HepG2 (cell line): ENCODE results near the gene RIPK3. TPM values are rescaled to one million over a fixed set of nuclear protein-coding genes. Genes with fewer than 3 reads are reported as not detected.
A peak's percentile ranks its signal among the peaks of the same experiment; 100 is the strongest.

Source experiments
- ATAC-seq: fragments of 200-7000 bp; cut with Tn5 transposase; 3 replicates; pipeline ENCODE4 v1.9.1; 2020; ENCODE audit warnings: mild to moderate bottlenecking, moderate library complexity
- BruUV-seq: library from RNA; stranded (reverse); fragments of 400-500 nt; replicated peaks from 2 replicates; lab custom pipeline; 2021; lab: Mats Ljungman, UMichigan
- CTCF ChIA-PET: fragments of 300-600 bp; formaldehyde crosslinking; extraction: SDS; loops from one replicate; lab custom pipeline; 2021; ENCODE audit warnings: low total read pairs, inconsistent platforms, low intra/inter-chr PET ratio; lab: Yijun Ruan, JAX
- POLR2A ChIA-PET: fragments of 350-600 bp; sonication (Branson Sonifier 250); formaldehyde crosslinking; loops from one replicate; lab custom pipeline; 2020; ENCODE audit warnings: antibody characterized with exemption, inconsistent platforms; lab: Yijun Ruan, JAX
- DNase-seq: peaks from one replicate; pipeline ENCODE4 v3.0.0-alpha.2; 2015; ENCODE audit warnings: low spot score
- FAIRE-seq: peaks from 3 replicates; lab custom pipeline; 2011; peaks lifted over from hg19 to GRCh38; lab: Jason Lieb, UNC
- H2AFZ ChIP-seq: one replicate; pipeline ENCODE4 v1.6.1; 2011; ENCODE audit warnings: low read length, inconsistent platforms
- H3K27ac ChIP-seq: fragments of 300-600 bp; 3 replicates; pipeline ENCODE4 v1.8.0; 2011; ENCODE audit warnings: mixed run types, mild to moderate bottlenecking, mixed read lengths, low read length, inconsistent platforms; ENCODE audit not compliant: insufficient read depth; ENCODE audit errors: extremely low read length
- H3K27me3 ChIP-seq, 2 experiments: fragments of 200-600 bp in 1 of 2; 2 replicates in 1 of 2; 3 replicates in 1 of 2; pipeline versions ENCODE4 v1.6.0 to v1.8.0; 2011; ENCODE audit warnings: low read length in 2 of 2, mild to moderate bottlenecking in 2 of 2, moderate library complexity in 2 of 2, inconsistent platforms in 1 of 2; ENCODE audit not compliant: insufficient read depth in 2 of 2, control insufficient read depth in 1 of 2
- H3K36me3 ChIP-seq, 2 experiments: fragments of 200-600 bp in 1 of 2; replicated peaks in 1 of 2; 2 replicates in 1 of 2; 3 replicates in 1 of 2; pipeline versions ENCODE4 v1.5.1 to v1.8.0; 2011; ENCODE audit warnings: low read length in 2 of 2, inconsistent platforms in 1 of 2; ENCODE audit not compliant: insufficient read depth in 2 of 2, control insufficient read depth in 1 of 2
- H3K4me1 ChIP-seq: 2 replicates; pipeline ENCODE4 v1.5.1; 2012; ENCODE audit warnings: low read length, inconsistent platforms; ENCODE audit not compliant: insufficient read depth
- H3K4me2 ChIP-seq: 2 replicates; pipeline ENCODE4 v1.6.0; 2011; ENCODE audit warnings: low read depth, low read length, inconsistent platforms
- H3K4me3 ChIP-seq, 3 experiments: fragments of 200-600 bp in 1 of 3; sonication (generic), shearing (Covaris generic) in 1 of 3; replicated peaks in 1 of 3; 2 replicates each; pipeline ENCODE4 v1.5.1; 2011 to 2016; ENCODE audit warnings: low read length in 3 of 3, inconsistent platforms in 2 of 3, low read depth in 2 of 3, mild to moderate bottlenecking in 2 of 3, control low read depth in 1 of 3, mixed read lengths in 1 of 3; ENCODE audit not compliant: insufficient read depth in 1 of 3
- H3K79me2 ChIP-seq: one replicate; pipeline ENCODE4 v1.6.1; 2011; ENCODE audit warnings: low read length, inconsistent platforms; ENCODE audit not compliant: insufficient read depth
- H3K9ac ChIP-seq: 2 replicates; pipeline ENCODE4 v1.6.0; 2011; ENCODE audit warnings: mild to moderate bottlenecking, low read depth, low read length, inconsistent platforms; ENCODE audit not compliant: insufficient read depth
- H3K9me3 ChIP-seq: 2 replicates; pipeline ENCODE4 v1.5.1; 2012; ENCODE audit warnings: mild to moderate bottlenecking, low read length
- H4K20me1 ChIP-seq: 2 replicates; pipeline ENCODE4 v1.6.0; 2011; ENCODE audit warnings: inconsistent platforms, mild to moderate bottlenecking, low read length, moderate library complexity; ENCODE audit not compliant: insufficient read depth
- CHD2 ChIP-seq: IDR thresholded peaks from 2 replicates; pipeline ENCODE4 v1.6.1; 2011; ENCODE audit warnings: low read depth, low read length, improper control_type of control experiment
- DMTF1 ChIP-seq: sonication (generic); formaldehyde crosslinking; IDR thresholded peaks from 2 replicates; pipeline ENCODE4 v1.4.0; 2020; ENCODE audit warnings: mild to moderate bottlenecking, missing genetic modification reagents
- HOXD1 ChIP-seq: sonication (generic); formaldehyde crosslinking; IDR thresholded peaks from 2 replicates; pipeline ENCODE4 v1.5.0; 2020; ENCODE audit warnings: missing genetic modification reagents
- KAT2B ChIP-seq: fragments of 150-350 bp; IDR thresholded peaks from 2 replicates; pipeline ENCODE4 v1.6.1; 2014; ENCODE audit warnings: low read depth, low read length, borderline replicate concordance
- KLF16 ChIP-seq, 2 experiments: sonication (generic) in 1 of 2; formaldehyde crosslinking in 1 of 2; IDR thresholded peaks; 2 replicates each; pipeline versions ENCODE4 v1.6.1 to v1.8.0; 2016 to 2023; ENCODE audit warnings: missing genetic modification reagents in 2 of 2, missing compliant biosample characterization in 1 of 2
- WIZ ChIP-seq: sonication (generic); formaldehyde crosslinking; IDR thresholded peaks from 2 replicates; pipeline ENCODE4 v1.5.1; 2020; ENCODE audit warnings: mild to moderate bottlenecking, missing genetic modification reagents
- ZNF121 ChIP-seq: sonication (generic); formaldehyde crosslinking; IDR thresholded peaks from 2 replicates; pipeline ENCODE4 v1.5.0; 2020; ENCODE audit warnings: mild to moderate bottlenecking, missing genetic modification reagents
- ZNF383 ChIP-seq: sonication (generic); formaldehyde crosslinking; IDR thresholded peaks from 2 replicates; pipeline ENCODE4 v1.4.0; 2020; ENCODE audit warnings: missing genetic modification reagents, mild to moderate bottlenecking, borderline replicate concordance
- ZNF510 ChIP-seq: sonication (generic); formaldehyde crosslinking; IDR thresholded peaks from 2 replicates; pipeline ENCODE4 v1.4.0; 2020; ENCODE audit warnings: low read depth, mild to moderate bottlenecking, missing genetic modification reagents
- ZNF563 ChIP-seq: sonication (generic); formaldehyde crosslinking; IDR thresholded peaks from 2 replicates; pipeline ENCODE4 v1.8.0; 2022; ENCODE audit warnings: mild to moderate bottlenecking, moderate library complexity, missing genetic modification reagents
- WGBS: methylation state at CpG from one replicate; pipeline ENCODE4 v1.1.6; 2017; ENCODE audit warnings: low lambda C conversion rate; 5-methylcytosine and 5-hydroxymethylcytosine counted together
- in situ Hi-C: cut with HindIII; loops from 2 replicates; pipeline ENCODE4 v1.10.0; 2017; ENCODE audit warnings: low pct_unique_long_range_greater_than_20kb; ENCODE audit not compliant: extremely low pct_ligation_motif_present
- intact Hi-C: fragments of 100-400 bp; cut with micrococcal nuclease; formaldehyde crosslinking; loops from one replicate; pipeline ENCODE4 v1.10.0; 2022; ENCODE audit not compliant: unreplicated experiment
- polyA plus RNA-seq, 8 experiments: library from polyadenylated mRNA; depleted of rRNA in 3 of 8; stranded (reverse) in 7 of 8; unstranded in 1 of 8; fragments of >200 nt; fragmentation: Illumina TruSeq in 4 of 8; extraction: Trizol in 4 of 8; gene quantifications; 2 replicates each; pipeline versions ENCODE4 v1.2.1 to v1.2.3, GENCODE V29; 2011 to 2016; ENCODE audit warnings: low read depth in 4 of 8, missing spikeins in 1 of 8, mixed read lengths in 1 of 8; ENCODE audit not compliant: insufficient read depth in 1 of 8
- total RNA-seq, 5 experiments: library from RNA; depleted of rRNA; stranded (reverse); fragments of >200 nt; fragmentation: Illumina TruSeq; extraction: Trizol; gene quantifications; 2 replicates each; pipeline ENCODE4 v1.2.3, GENCODE V29; 2016; ENCODE audit warnings: low read depth in 1 of 5
- TF ChIP-seq, protein P1 (sequence below): sonication (generic); formaldehyde crosslinking; IDR thresholded peaks from 2 replicates; pipeline ENCODE4 v1.4.0; 2020; ENCODE audit warnings: mild to moderate bottlenecking, missing genetic modification reagents, borderline replicate concordance

The RIPK3 gene
- total and polyA plus RNA-seq, 2 of the 13 experiments (the other 11 are each of a cell fraction or from before 2014, with no cell fraction given) = not detected

DNA sequence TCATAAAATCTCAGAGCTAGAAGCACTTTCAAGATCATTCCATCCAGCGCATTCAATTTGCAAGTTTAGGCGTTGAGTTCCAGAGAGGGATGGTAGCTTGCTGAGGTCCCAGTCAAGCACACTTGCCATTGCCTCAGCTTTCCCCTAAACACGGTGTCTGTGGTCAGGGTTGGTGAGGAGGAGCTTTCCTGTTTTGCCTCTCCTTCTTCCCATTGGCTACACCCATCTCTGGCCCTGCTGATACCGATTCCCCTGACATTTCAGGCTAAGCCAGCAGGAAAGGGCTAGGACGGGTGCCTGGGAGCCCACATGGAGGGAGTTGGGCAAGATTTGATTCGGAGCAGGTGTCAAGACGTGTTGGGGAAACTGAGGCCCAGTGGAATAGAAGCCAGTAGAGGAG is 37.3 kb upstream of the RIPK3 start (continued):
- TF ChIP-seq, protein P1, sequence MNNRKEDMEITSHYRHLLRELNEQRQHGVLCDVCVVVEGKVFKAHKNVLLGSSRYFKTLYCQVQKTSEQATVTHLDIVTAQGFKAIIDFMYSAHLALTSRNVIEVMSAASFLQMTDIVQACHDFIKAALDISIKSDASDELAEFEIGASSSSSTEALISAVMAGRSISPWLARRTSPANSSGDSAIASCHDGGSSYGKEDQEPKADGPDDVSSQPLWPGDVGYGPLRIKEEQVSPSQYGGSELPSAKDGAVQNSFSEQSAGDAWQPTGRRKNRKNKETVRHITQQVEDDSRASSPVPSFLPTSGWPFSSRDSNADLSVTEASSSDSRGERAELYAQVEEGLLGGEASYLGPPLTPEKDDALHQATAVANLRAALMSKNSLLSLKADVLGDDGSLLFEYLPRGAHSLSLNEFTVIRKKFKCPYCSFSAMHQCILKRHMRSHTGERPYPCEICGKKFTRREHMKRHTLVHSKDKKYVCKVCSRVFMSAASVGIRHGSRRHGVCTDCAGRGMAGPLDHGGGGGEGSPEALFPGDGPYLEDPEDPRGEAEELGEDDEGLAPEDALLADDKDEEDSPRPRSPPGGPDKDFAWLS (CRISPR knock-in tag) = no peak
- TF ChIP-seq ZNF510 (CRISPR knock-in tag) (no peak), ZNF121 (CRISPR knock-in tag) (no peak), KAT2B (no peak), HOXD1 (CRISPR knock-in tag) (no peak), KLF16 (CRISPR knock-in tag; IDR thresholded peaks at IDR 0.05) (no peak)

- ChIA-PET CTCF (no interaction called here), POLR2A (interaction anchor here (2.5 kb wide), 1 partner anchor 53 kb away, joined by 6 read pairs; the partner anchor contains the start of genes CBLN3 and KHNYN)
- in situ Hi-C loops = no loop called here
- Histone ChIP-seq H4K20me1 (no peaks in the 10 kb centered on the region), H2AFZ (no peak overlapping the region), H3K9ac (no peak overlapping the region), H3K36me3 (no peaks in the 10 kb centered on the region), H3K27me3 (peaks cover 8 to 47% of the 10 kb centered on the region in 2 experiments; a peak in 4 of 5 replicates), H3K27ac (no peak overlapping the region), H3K4me1 (peaks cover 20% of the 10 kb centered on the region), H3K4me3 (no peak overlapping the region), H3K4me2 (no peak overlapping the region), H3K79me2 (no peaks in the 10 kb centered on the region), H3K9me3 (no peaks in the 10 kb centered on the region)
- 54% methylated on average over 16 of the region's 16 CpGs for WGBS
- no TSS peak for BruUV-seq
- no peak for ATAC-seq
- FAIRE-seq = no peak
- intact Hi-C loops = no loop called here
- DNase-seq = no peak
- TF ChIP-seq ZNF383 = no peak
- TF ChIP-seq CHD2 = no peak
- no peak for TF ChIP-seq ZNF563 (CRISPR knock-in tag)
- TF ChIP-seq DMTF1 (CRISPR knock-in tag) = no peak
- 0 out of 2 replicates have a peak, but pooled peaks have one; percentile 9 for TF ChIP-seq WIZ (CRISPR knock-in tag)
Measured at GRCh38 chr14:24376448-24377070, 36.8 kb upstream of the RIPK3 start.
